Left renal cortex interstitium (tissue), 4 donors: Measurements from ENCODE around the gene TANK. TPM values are rescaled to one million over a fixed set of nuclear protein-coding genes. Genes with fewer than 3 reads are reported as not detected.
"Not testable (repeated sequence)": the region's sequence is repeated elsewhere in the genome, so short reads cannot be mapped to it uniquely, and the experiment has no call there.

ENCODE experiments used
- DNase-seq, 4 donors: peaks; one replicate each; pipeline ENCODE4 v3.0.0-alpha.2; 2013; ENCODE audit warnings: low read depth in 4 of 4, low spot score in 2 of 4, missing footprints in 1 of 4
- polyA plus RNA-seq, 4 donors: library from polyadenylated mRNA; unstranded; fragments of 120-200 nt; gene quantifications; one replicate each; pipeline ENCODE4 v1.2.1, GENCODE V29; 2013; ENCODE audit not compliant: insufficient read length in 4 of 4

The TANK gene
- polyA plus RNA-seq, 4 donors: 47.9 to 67.4 (median 55.9) TPM

DNA sequence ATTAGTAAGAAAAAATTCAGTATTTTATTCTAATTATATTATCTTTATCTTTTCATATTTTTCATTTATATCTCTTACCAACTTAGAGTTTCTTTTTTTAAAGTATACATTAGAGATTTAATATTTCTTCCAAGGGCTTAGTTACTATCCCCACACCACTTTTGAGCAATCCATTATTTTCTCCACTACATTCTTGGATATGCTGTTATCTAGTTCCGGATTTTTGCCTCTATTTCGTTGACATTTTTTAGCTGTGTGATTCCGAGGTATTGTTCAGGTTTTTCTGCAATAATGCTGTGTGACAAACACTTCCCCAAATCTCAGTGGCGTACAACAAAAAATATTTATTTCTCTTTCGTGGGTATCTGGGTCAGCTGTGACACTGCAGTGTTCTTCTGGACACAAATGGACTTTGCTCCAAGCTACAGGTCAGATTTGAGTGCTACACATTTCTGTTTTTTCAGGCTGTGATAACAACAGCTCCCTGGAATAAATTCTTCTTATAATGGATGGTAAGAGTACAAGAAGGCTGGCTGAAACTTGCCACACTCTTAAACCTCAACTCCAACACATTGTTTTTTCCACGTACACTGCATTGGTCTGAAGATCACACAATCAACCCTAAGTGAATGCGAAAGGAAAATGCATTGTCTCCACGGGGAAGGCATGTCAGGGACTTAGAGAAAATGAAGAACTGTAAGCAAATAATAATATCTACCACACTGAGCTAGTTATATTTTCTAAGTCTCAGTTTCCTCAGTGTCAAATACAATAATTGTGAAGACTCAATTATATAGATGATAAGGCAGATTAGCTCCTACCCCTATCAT, 97.1 kb downstream of the TANK start:
- DNase-seq: no peak

- no peak for DNase-seq
Observed at GRCh38 chr2:161265874-161266273, 105.6 kb downstream of the TANK start.

DNA sequence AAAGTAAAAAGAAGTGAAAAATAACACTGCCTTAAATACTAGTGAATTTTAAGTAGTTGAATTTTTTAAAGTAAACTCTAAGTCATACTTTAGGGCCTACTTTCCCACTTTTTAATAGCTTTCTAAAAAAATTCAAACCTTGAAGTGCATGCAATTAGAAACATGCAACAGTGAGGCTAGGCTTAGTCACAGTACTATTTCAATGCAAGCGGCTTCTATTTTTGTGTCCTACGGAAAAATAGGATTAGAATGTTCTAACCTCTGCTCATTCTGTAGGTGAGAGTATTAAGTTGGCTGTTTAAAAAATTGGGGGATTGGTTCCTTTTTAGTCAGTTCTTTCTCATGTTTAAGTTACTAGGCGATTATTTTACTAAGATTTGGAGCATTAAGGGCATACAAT, 108.9 kb downstream of the TANK start:
- DNase-seq: no peak

DNA sequence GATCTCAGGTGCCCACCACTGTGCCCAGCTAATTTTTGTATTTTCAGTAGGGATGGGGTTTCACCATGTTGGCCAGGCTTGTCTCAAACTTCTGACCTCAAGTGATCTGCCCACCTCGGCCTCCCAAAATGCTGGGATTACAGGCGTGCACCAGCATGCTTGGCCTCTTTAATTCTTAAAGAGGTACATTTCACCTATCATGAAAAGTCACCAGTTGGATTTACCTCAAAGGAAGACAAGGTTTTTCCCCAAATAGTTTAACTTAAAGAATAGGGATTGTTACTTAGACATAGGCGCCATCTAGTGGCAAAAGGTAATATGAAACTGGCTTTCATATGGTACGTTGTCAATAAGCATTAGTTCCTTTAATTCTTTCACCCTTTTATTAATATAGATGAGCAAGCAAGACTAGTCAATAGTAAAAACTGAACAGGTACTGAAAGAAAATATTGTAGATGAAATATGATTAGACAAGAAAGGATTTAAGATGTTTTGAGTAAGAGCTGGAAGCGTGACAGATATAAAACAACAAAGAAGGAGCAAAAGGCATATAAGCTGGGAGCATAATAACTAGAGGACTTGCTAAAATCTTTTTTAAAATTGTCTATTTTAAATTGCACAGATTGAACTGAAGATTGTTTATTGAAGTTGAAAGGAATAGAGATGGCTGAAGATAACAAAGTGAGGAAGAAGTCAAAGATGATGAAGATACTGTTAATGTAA, 113.0 kb downstream of the TANK start:
- DNase-seq: peak in 1 of 4 donors; percentile 23

GRCh38 chr2:161278564-161279229, 118.5 kb downstream of the TANK start:
- not testable (repeated sequence) for DNase-seq

DNA sequence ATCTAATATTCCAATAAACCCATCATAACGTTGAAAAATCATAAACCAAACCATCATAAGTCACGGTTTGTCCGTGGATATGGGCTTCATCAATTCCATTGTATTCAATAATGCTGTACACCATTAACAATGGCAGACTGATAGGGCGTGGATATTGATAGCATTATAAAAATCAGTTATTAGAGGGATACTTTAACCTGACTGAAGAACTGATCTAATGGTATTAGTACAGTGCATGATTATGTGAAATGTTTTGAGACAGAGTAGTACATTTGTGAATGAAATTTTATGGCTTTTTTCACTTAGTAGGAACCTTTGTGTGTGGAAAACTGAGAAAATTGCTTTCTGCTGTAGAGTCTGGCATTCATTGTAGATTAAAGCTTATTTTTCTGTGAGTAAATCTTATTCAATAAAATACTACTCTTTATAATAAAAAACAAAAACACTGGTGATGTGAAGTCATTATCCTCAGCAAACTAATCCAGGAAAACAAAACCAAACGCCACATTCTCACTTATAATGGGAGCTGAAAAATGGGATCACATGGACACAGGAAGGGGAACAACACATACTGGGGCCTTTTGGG, 119.1 kb downstream of the TANK start:
- DNase-seq: not testable (repeated sequence)

GRCh38 chr2:161280906-161281323, 120.7 kb downstream of the TANK start:
- DNase-seq: not testable (repeated sequence)

DNA sequence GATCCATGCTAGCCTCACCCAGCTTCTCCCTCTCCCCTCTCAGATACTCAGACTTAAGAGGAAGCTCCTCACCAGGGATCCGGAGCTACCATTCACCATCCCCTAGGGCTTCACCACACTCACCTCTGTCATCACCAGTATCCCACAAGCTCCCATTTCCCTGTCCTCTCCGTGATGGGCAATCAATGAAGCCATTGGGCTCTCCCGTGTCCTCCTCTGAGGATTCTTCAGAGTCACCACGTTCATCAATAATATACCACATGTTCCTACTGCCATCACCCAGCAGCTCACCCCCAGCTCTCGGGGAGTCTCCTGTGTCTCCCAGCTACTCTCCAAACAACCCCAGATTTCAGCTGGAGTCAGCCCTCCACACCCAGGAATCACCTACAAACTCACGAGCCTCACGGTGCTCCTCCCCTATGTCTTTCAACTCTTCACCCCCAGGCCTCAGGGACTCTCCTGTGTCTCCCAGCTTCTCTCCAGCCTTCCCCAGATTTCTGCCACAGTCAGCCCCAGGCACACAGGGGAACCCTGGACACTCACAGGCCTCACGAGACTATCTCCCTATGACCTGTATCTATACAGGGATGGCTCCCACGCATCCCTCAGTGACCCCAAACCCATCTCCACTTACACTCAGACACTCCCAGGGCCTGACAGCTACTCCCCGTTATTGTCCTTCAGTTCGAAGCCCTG, 121.5 kb downstream of the TANK start:
- not testable (repeated sequence) for DNase-seq

GRCh38 chr2:161282311-161282644, 122.0 kb downstream of the TANK start:
- DNase-seq: not testable (repeated sequence)

- DNase-seq: no peak
Observed at GRCh38 chr2:161283926-161284325, 123.7 kb downstream of the TANK start.

Other genes with a start within 250 kb of the TANK start
- gene PSMD14, start 148.0 kb downstream of the TANK start, polyA plus RNA-seq: 10 to 100 TPM; 45.3 to 58.8 (median 52.8) TPM